GM19043 (cell line): ENCODE results near the gene CNNM2.

Experiments used
- ATAC-seq: cut with Tn5 transposase; IDR thresholded peaks from one replicate; pipeline ENCODE4 v1.9.1; 2021; ENCODE audit warnings: low read depth; ENCODE audit not compliant: unreplicated experiment

Gene CNNM2

DNA sequence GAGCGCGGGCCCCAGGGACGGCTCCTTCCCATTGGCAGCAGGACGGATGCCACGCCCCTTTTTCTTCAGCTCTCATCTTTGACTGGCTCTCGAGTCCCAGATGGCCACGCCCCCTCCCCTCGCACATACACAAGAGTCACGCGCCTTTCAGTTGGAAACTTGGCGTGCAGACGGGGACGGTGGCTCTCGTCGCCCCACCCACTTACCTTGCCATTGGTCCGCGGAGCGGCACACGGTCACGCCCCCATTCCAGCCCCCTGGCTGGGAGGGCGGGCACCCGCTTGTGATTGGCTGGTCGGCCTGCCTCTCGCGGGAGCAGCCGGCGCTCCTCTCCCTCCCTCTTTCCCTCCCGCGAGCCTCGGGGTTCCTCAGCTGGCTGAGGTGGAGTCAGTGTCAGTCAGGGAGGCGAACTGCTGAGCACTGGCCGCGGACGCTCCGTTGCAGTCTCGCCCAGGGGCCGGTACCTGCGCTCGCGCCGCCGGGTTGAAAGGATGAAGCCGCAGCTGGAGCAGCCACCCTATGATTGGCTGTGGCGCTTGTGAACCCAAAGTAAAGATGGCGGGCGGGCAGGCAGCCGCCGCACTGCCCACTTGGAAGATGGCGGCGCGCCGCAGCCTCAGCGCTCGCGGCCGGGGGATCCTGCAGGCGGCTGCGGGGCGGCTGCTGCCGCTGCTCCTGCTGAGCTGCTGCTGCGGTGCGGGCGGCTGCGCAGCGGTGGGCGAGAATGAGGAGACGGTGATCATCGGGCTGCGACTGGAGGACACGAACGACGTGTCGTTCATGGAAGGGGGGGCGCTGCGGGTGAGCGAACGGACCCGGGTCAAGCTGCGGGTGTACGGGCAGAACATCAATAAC lies at the start of gene CNNM2:
Gene CNNM2, plus strand, starts transcription at position 333 of the 855 bp plus-strand sequence. Its CDS starts 187 bp downstream, at position 520.
- ATAC-seq: peak; percentile 89

DNA sequence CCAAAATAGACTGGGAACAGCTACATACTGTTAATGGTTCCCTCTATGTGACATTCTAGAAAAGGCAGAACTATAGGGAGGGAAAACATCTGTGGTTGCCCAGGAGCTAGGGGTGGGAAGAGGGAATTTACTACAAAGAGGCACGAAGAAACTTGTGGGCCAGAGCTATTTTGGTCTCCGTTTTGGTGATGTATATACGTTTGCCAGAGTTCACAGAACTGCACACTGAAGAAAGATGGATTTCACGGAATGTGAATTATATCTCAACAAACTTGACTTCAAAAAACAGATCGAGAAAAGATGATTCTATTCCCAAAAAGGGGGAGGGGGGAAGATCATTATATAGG lies 49.2 kb upstream of the CNNM2 start:
- no peak for ATAC-seq

DNA sequence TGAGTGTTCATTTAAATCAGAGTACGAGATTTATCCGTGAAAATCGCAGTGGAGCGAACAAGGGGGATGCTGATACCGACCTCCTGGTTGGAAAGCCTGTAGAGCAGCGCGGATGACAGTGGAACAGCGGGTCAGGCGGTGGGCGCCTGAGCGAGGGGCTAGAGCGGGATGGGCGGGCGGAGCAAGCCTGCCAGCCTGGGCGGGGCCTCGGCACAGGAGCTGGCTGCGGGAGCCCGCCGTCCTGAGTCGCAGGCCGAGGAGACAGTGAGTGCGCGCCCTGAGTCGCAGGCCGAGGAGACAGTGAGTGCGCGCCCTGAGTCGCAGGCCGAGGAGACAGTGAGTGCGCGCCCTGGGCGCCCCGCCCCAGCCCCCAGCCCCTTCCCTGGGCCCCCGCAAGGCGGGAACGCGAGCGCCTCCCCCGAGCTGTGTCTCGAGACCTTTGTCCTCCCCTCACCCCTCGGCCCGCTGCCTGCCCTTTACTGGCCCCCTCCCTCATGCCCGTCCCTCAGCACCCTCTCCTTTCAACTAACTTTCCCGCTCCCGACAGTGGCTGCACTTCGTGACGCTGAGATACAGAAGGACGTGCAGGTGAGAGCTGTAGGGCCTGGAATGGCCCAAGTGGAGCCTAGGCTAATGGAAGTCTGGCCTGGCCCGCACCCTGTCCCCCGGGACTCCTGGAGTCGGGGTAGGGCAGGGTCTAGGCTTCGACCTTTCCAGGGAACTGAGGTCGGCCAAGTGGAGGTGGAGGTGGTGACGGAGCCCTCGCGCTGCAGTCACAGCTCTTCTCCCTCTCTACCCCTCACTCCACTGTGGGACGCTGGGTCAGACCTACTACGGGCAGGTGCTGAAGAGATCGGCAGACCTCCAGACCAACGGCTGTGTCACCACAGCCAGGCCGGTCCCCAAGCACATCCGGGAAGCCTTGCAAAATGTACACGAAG lies 48.6 kb upstream of the CNNM2 start, which contains the start of gene AS3MT:
Gene AS3MT, plus strand, starts transcription at position 213 of the 941 bp plus-strand sequence. Its CDS starts 123 bp downstream, at position 336.
- ATAC-seq: no peak

DNA sequence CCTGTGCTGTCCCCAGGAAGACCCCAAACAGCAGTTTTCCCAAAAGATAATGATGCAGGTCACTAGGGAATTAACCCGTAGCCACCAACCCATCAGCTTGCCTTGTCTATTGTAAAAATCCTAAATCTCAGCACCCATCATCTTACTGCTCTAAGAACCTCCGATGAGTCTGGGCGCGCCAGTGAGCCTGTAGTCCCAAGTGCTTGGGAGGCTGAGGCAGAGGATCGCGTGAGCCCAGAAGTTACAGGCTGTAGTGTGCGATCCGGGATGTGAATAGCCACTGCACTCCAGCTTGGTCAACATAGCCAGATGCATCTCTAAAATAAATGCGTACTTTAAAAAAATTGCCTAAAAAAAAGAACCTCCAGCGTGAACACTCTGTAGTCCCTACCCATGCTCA lies 47.9 kb upstream of the CNNM2 start:
- ATAC-seq: no peak

DNA sequence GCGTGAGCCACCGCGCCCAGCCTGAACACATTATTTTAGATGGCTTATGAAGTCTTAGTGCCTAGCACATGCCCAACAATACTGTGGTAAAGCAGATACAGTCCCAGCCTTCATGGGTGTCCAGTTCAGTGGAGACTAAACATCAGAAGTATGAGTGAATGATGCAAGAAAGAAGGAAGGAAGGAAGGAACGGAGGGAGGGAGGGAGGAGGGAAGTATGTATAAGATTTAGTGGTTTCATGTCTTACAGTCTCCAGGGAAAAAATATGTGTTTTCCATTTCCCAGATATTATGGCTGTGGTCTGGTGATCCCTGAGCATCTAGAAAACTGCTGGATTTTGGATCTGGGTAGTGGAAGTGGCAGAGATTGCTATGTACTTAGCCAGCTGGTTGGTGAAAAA lies 45.9 kb upstream of the CNNM2 start:
- no peak for ATAC-seq

GRCh38 chr10:102876747-102877153 lies 41.3 kb upstream of the CNNM2 start:
- no peak for ATAC-seq

DNA sequence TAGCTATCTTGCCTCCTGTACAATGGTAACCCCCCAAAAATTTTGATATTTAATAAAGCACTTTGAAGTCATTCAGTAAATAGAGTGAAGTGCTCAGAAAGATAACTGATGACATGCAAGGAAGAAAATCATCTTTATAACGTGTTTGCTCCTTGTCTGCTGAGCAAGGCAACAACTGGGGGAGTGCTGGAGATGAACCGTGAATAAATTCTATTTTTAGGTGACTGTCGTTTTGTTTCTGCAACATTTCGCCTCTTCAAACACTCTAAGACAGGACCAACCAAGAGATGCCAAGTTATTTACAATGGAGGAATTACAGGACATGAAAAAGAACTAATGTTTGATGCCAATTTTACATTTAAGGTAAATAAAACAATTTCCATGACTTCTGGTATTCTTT lies 39.5 kb upstream of the CNNM2 start:
- ATAC-seq: no peak

DNA sequence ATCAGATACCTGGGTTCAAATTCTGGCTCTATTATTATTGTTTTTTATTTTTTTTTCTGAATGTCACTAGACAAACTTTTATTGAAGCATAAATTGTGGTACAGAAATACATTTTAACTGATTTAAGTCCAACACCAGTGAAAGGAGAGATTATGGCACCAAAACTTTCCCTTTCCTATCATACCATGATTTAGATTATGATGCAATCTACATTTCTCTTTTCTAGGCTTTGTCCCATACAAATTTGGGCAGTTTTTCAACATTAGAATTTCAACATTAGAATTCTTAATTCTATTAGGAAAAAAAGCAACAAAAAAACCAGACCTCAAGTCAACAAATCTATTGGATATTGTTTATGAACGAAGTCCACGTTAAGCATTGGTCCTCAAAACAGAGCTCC lies 37.8 kb upstream of the CNNM2 start:
- no peak for ATAC-seq

- no peak for ATAC-seq
These were observed 30.0 kb upstream of the CNNM2 start for GRCh38 chr10:102888048-102888447.

GRCh38 chr10:102894466-102895213 lies 23.5 kb upstream of the CNNM2 start:
- no peak for ATAC-seq

- ATAC-seq: no peak
These were observed 18.1 kb upstream of the CNNM2 start for GRCh38 chr10:102900006-102900405.

GRCh38 chr10:102904346-102904745 lies 13.7 kb upstream of the CNNM2 start:
- ATAC-seq: no peak

DNA sequence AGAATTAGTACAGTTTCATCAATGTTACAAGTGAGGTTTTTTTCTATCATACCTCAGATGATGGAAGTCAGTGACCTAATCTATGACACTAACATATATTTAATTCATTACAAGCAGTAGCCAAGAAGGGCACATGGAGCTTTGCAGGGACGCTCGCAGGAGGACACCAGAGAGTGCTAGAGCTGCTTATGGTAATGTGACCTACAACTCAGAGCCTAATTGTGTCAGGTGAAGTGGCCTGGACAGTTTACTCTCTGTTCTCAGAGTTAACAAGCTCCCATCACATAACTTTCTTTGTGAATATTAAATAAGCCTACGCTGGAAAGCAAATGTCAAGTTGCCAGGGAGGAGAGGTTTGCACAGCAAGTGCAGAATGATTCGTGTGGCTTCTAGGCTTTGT lies 11.6 kb upstream of the CNNM2 start:
- ATAC-seq: no peak

DNA sequence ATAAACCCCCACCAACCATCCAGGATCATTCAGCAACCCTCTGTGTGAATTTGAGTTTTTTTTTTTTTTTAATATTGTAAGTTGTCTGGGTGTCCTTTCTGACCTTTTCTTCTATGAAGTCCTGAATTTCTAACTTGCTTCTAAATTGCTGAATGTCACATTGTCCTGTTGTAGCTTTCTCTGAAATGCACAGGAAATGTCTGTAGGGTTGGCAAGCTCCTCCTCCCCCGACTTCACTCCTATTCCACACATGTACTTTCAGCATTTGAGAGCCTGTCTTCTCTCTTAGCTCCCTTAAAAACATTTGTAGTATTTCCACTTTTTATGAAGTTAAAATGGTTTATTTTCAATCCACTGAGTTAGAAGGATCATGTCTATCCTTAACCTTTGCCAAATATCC lies 3.3 kb upstream of the CNNM2 start:
- ATAC-seq: no peak

DNA sequence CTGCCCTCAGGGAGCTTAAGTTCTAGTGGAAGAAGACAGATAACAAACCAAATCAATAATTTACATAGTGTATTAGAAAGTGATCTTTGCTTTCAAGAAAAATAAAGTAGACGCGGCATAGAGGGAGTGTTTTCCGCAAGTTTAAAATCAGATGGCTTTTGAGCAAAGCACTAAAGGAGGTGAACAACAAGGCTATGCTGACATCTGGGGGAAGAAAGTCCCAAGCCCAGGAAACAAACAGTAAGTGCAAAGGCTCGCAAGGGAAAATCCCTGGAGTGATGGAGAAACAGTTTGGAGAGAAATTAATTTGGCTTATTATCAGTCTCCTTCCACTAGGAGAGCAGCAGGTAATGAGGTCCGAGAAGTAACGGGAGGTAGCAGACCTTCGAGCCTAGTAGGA lies 1.9 kb upstream of the CNNM2 start:
- no peak for ATAC-seq

DNA sequence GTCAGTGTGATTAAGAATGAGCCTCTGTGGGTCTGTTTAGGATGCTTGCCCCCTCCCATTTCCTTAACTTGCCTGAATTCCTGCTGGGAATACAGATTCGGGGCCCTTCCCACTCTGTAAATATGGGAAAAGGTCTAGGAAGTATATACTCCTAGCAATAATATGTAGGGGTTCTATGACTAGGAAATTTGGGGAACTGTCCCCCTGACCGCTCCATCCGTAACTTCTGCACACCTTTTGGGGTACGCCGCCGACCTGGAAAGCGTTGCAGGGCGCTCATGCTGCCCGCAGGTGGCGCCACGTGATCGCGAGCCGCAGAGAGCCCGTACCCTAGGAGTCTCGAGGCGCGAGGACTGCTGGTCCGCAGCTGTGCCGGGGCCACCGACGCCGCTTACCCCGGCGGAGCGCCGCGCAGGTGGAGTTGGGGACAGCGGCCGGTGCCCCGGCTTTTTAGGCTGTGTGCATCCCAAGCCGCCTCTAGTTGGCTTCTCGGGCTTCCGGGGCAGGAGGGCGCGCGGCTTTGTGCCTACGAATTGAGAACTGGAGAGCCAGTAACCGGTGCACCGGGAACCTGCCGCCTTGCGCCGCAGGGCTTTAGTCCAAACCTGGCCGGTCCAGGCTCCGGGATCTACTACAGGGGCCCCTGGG lies 656 bp upstream of the CNNM2 start:
- ATAC-seq: peak; percentile 30

DNA sequence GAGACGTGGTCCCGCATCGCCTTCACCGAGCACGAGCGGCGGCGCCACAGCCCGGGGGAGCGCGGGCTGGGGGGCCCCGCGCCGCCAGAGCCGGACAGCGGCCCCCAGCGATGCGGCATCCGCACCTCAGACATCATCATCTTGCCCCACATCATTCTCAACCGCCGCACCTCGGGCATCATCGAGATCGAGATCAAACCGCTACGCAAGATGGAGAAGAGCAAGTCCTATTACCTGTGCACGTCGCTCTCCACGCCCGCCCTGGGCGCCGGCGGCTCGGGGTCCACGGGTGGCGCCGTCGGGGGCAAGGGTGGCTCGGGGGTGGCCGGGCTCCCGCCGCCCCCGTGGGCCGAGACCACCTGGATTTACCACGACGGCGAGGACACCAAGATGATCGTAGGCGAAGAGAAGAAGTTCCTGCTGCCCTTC lies 737 bp downstream of the CNNM2 start:
- no peak for ATAC-seq

DNA sequence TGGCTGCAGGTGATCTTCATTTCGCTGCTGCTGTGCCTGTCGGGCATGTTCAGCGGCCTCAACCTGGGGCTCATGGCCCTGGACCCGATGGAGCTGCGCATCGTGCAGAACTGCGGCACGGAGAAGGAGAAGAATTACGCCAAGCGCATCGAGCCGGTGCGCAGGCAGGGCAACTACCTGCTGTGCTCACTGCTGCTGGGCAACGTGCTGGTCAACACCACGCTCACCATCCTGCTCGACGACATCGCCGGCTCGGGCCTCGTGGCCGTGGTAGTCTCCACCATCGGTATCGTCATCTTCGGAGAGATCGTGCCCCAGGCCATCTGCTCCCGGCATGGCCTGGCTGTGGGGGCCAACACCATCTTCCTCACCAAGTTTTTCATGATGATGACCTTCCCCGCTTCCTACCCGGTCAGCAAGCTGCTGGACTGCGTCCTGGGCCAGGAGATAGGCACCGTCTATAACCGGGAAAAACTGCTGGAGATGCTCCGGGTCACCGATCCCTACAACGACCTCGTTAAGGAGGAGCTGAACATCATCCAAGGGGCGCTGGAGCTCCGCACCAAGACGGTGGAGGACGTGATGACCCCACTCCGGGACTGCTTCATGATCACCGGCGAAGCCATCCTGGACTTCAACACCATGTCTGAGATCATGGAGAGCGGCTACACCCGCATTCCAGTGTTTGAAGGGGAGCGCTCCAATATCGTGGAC lies 1.3 kb downstream of the CNNM2 start:
- no peak for ATAC-seq

- no peak for ATAC-seq
These were observed 2.1 kb downstream of the CNNM2 start for GRCh38 chr10:102919992-102920739.
